Esophagus muscularis mucosa (tissue), 3 donors: ENCODE data around the gene THBS1.

ENCODE experiments used
- CTCF ChIP-seq, 3 experiments: fragments of 200-600 bp in 2 of 3; fragments of 450-650 bp in 1 of 3; sonication (generic) in 2 of 3; IDR thresholded peaks; one replicate each; pipeline ENCODE4 v1.5.1; 2017 to 2019; ENCODE audit warnings: antibody characterized with exemption in 3 of 3, mild to moderate bottlenecking in 2 of 3, moderate library complexity in 1 of 3
- POLR2A ChIP-seq: fragments of 450-650 bp; IDR thresholded peaks from one replicate; pipeline ENCODE4 v1.6.1; 2017; ENCODE audit warnings: antibody characterized with exemption, moderate library complexity, mild to moderate bottlenecking, low read depth

GRCh38 chr15:39640665-39641064, 59.8 kb downstream of the THBS1 start:
- TF ChIP-seq CTCF (IDR thresholded peaks at IDR 0.05), result no peak
- no peak for TF ChIP-seq POLR2A
